ENCODE measurements around the gene TPBGL. TPM values are rescaled to one million over a fixed set of nuclear protein-coding genes. Genes with fewer than 3 reads are reported as not detected.
A peak's percentile ranks its signal among the peaks of the same experiment; 100 is the strongest.

TPBGL gene
- total and polyA plus RNA-seq, 8 donors, result 0.09 to 1.3 (median 0.25) TPM; not detected in 1

DNA sequence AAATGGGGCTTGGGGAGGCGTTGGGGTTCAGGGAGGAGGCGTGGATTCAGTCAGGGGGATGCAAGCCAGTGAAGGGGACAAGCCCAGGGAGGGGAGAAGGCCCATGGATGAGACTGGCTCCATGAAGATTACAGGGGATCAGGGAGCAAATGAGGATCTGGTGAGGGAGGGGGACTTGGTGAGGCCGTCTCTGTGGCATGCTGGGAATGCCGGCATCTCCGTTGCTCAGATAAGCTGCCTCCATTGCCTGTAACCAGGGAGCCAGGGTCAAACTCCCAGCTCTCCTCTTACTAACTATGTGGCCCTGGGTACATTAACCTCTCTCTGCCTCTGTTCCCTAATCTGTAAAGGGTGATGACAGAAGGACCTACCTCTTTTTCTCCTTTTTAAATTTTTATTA is 38.7 kb downstream of the TPBGL start:
- Histone ChIP-seq H3K4me1 (peaks cover 0 to 32% of the 10 kb centered on the region in 2 donors), H3K9me3 (no peaks in the 10 kb centered on the region), H3K36me3 (peaks cover 0 to 98% of the 10 kb centered on the region in 2 donors), H3K27ac (no peak overlapping the region), H3K4me3 (no peak overlapping the region), H3K27me3 (no peaks in the 10 kb centered on the region)
- no peak for ATAC-seq
- no peak for TF ChIP-seq CTCF (IDR thresholded peaks at IDR 0.05)
- peak in 1 of 4 donors; percentile 21 for DNase-seq
- intact Hi-C loops (cut with DNase I), result no loop called here

DNA sequence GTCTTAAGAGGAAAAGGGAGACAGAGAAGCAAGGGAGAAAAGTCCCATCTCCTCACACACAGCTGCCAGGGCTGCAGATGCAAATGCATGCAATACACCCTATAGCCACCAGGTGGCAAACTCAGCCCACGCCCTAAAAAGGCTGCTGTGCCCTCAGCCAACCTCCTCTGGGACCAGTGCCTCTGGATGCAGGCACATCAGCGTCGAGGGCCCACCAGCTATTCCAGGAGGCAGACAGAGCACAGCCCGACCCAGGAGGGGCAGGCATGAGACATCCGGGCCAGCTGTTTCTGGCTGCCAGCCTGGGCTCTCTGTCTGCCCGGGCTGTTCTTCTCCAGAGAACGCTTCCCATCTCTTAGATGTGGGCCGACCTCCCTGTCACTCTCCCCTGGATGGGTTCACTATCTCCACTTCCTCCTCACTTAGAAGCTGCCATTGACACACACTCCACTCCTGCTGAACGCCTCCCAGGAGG is 39.7 kb downstream of the TPBGL start:
- intact Hi-C loops (cut with DNase I), result loop anchor here (2.0 to 10.0 kb wide), 2 partner anchors 105 kb away; no protein-coding TSS in a partner anchor
- no peaks in the 10 kb centered on the region for H3K27me3 ChIP-seq
- peak in 3 of 4 donors; percentile 71 to 83 (median 75) for DNase-seq
- peak; percentile 92 to 99 for TF ChIP-seq CTCF (IDR thresholded peaks at IDR 0.05)
- H3K27ac ChIP-seq, result peak overlapping the region in 1 of 2 donors; percentile 43
- ATAC-seq, result peak; percentile 90
- peaks cover 0 to 26% of the 10 kb centered on the region in 2 donors for H3K4me1 ChIP-seq
- no peaks in the 10 kb centered on the region for H3K9me3 ChIP-seq
- peaks cover 0 to 100% of the 10 kb centered on the region in 2 donors for H3K36me3 ChIP-seq
- H3K4me3 ChIP-seq, result no peak overlapping the region

GRCh38 chr11:75280770-75281468 is 40.3 kb downstream of the TPBGL start:
- DNase-seq (peak in 1 of 4 donors; percentile 34), ATAC-seq (no peak)
- H3K36me3 ChIP-seq, result peaks cover 0 to 100% of the 10 kb centered on the region in 2 donors
- H3K4me3 ChIP-seq, result no peak overlapping the region
- no peak for TF ChIP-seq CTCF (IDR thresholded peaks at IDR 0.05)
- peak overlapping the region in 1 of 2 donors; percentile 49 for H3K27ac ChIP-seq
- peaks cover 0 to 20% of the 10 kb centered on the region in 2 donors for H3K4me1 ChIP-seq
- H3K27me3 ChIP-seq, result no peaks in the 10 kb centered on the region
- intact Hi-C loops (cut with DNase I), result loop anchor here (2.0 to 10.0 kb wide), 2 partner anchors 104 kb away; no protein-coding TSS in a partner anchor
- no peaks in the 10 kb centered on the region for H3K9me3 ChIP-seq

- no peak for DNase-seq
- H3K4me3 ChIP-seq, result no peak overlapping the region
- no peaks in the 10 kb centered on the region for H3K27me3 ChIP-seq
- intact Hi-C loops (cut with DNase I), result loop anchor here (2.0 to 10.0 kb wide), 2 partner anchors 103 kb away; no protein-coding TSS in a partner anchor
- ATAC-seq, result no peak
- peaks cover 0 to 100% of the 10 kb centered on the region in 2 donors for H3K36me3 ChIP-seq
- H3K4me1 ChIP-seq, result peaks cover 0 to 15% of the 10 kb centered on the region in 2 donors
- TF ChIP-seq CTCF (IDR thresholded peaks at IDR 0.05), result no peak
- H3K27ac ChIP-seq, result peak overlapping the region in 1 of 2 donors; percentile 49
- H3K9me3 ChIP-seq, result no peaks in the 10 kb centered on the region
Observed at GRCh38 chr11:75281469-75282095, 41.0 kb downstream of the TPBGL start.

Measured in left lung (tissue), 10 donors.